UCSD-AML1 (cell line): ENCODE measurements around the gene EEA1.
A peak's percentile ranks its signal among the peaks of the same experiment; 100 is the strongest.
"Not testable (repeated sequence)": the region's sequence is repeated elsewhere in the genome, so short reads cannot be mapped to it uniquely, and the experiment has no call there.

Experiments
- DNase-seq: peaks from one replicate; lab custom pipeline; 2025; ENCODE audit not compliant: unreplicated experiment; lab: John Stamatoyannopoulos, UW

Gene EEA1

DNA sequence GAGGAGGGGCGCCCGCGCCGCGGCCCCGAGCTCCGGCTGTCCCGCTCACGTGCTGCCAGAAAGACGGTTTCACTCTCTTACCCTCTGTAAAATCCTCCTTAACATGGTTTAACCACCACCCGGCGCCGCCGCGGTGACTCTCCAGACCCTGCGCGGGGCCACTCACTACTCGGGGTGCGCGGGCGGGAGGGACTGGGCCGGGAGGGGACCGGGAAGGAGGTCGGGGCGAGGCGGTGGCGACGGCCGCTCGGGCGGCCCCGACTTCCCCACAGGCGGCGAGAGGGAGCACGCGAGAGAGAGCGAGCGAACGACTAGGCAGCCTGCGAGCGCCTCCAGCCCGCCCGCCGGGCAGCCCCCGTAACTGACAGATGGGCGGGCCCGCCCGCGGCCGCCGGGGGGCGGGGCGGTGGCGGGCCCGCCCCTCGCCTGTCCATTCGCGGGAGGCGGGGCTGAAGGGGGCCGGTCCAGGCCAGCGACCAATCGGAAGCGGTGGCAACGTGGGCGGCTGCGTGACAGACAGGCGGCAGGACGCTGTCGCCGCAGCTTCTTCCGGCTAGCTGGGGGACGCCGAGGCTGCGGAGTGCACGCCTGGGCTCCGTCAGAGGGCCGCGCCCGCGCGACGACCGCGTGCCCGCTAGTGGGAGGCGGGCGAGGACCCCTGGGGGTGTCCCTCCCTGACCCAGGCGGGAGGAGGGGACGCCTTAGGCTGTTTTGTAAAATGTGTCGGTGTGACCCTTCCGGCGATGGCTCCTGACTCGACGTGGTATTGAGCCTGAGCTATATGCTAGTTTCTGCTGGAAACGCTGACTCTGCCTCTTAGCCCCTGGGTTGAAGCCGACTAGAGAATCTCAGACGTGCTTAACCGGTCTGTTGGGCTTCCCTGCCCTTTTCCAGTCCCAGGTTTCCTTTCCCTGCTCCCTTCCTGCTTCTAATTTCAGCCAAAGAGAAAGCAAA is at the start of gene EEA1:
Gene EEA1, minus strand, starts transcription at position 334 of the 954 bp plus-strand sequence. Its CDS starts 229 bp downstream, at position 105.
- DNase-seq, result peak; percentile 96

- no peak for DNase-seq
Observed at GRCh38 chr12:92978607-92979006, 49.5 kb upstream of the EEA1 start.

DNA sequence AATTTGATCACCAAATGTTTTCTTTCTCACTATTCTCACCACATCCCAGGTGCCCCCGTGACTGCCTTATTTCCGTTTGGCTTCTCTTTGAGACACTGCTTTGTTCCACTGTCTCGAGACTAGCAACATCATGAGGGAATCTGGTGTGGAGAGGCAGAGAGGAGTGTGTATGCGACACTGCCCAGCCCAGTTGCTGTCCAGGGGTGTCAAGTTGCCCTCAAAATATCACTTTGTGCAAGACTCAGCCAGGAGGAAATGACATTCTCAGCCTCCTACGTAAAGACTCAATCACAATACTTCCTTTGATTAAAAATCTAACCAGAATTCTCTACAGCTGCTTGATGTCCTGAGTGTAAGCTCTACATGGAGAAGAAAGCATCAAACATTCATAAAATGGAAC is 48.2 kb upstream of the EEA1 start:
- no peak for DNase-seq

DNA sequence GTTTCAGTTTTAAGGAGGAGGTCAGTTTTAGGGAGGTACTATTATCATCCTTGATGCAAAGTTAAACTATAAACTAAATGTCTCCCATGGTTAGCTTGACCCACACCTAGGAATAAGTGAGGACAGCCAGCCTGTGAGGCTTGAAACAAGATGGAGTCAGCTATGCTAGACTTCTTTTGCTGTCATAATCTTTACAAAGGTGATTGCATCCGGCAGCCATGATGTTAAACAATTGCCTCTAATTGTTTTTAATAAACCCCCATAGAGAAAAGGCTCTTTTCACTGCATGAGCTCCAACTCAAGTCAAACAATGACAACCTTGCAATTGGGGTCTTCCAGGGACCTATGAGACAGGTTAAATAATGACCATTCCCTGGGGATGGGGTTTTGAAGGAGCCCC is 45.7 kb upstream of the EEA1 start:
- no peak for DNase-seq

DNA sequence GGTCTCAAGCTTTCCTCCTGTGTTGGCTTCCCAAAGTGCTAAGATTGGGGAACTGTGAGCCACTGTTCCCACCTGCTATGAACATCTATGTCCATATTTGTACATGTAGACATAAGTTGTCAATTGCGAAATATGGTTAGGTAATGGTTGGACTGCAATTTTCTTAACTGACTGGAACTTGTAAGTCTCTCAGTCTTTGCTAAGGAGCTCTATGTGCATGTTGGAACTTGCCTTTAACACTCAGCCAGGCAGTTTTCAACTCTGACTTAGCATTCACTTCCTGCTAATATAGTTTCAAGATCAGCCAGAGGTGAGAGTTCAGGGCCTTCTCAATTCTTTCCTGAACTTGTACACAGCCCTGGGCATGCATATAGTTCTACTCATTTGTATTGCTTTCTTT is 44.5 kb upstream of the EEA1 start:
- DNase-seq, result no peak

DNA sequence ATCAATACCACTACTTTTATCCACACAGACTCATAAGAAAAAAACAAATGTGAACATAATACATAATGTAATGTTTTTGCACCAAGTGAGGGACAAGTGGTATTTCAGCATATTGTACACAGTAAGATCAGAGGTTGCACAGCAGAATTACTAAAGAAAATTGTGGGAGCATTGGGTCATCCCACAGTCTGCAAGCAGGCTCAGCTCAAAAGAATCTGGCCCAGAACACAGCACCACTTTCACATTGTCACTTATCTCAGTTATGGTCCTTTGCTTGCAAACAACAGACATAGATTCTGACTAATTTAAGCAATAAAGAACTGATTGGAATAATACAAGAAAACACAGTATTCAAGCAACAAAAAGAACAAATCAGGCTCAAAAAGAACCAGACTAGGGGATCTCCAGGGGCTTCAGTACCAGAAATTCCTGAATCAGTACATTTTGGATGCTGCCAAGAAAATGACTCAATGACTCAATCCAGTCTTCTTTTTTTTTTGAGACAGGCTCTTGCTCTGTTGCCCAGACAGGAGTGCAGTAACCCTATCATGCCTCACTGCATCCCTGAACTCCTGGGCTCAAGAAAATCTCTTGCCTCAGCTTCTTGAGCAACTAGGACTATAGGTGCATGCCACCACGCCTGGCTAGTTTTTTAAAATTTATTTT is 42.9 kb upstream of the EEA1 start:
- DNase-seq, result no peak

GRCh38 chr12:92968176-92968813 is 39.2 kb upstream of the EEA1 start:
- no peak for DNase-seq

DNA sequence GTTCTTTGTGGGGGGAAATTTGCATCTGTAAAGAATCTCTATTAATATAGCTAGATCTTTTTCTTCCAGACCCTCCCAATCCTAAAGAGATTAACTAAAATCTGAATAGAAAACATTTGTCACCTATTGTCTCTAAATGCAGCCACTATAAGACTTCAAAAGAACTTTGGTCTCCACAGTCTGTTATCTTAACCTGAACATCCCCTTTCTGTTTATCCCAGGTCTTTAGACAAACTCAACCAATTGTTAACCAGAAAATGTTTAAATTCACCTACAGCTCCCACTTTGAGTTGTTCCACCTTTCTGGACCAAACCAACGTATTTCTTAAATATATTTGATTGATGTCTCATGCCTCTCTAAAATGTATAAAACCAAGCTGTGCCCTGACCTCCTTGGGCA is 35.3 kb upstream of the EEA1 start:
- not testable (repeated sequence) for DNase-seq

DNA sequence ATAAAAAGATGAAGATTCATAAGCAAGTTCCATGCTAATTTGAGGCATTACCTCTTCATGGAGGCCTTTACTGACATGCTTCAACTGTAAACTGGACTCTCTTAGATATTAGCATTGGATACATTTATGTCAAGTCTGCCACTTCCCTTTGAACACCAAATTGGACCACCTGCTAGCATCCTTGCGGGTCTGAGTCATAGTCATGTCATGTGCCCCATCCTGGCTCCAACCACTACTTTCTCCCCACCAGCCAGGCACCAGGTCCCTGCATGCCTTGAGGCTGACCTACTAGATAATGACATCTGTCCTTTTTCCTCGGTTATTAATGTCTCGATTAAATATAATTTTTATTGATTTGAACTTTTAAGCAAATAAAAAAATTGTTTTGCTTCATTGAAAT is 32.9 kb upstream of the EEA1 start:
- DNase-seq, result no peak

GRCh38 chr12:92955997-92956663 is 27.0 kb upstream of the EEA1 start:
- no peak for DNase-seq

DNA sequence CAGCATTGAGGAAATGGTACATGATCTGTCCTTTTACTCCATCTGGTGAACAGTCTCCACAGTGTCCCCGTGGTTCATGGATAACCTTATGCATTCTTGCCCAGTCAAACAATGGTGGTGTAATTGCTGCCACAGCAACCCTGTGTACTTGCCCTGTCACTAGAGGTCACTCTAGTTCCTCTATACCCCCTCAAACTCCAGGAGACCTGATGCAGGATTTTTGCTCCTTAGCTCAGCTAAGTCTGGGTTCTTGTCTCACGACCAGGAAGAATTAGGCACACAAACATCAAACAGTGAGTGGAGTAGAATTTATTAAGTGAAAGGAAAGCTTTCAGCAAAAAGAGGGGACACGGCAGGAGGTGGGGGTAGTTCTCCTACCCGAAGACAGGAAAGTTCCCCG is 24.7 kb upstream of the EEA1 start:
- peak; percentile 18 for DNase-seq

DNA sequence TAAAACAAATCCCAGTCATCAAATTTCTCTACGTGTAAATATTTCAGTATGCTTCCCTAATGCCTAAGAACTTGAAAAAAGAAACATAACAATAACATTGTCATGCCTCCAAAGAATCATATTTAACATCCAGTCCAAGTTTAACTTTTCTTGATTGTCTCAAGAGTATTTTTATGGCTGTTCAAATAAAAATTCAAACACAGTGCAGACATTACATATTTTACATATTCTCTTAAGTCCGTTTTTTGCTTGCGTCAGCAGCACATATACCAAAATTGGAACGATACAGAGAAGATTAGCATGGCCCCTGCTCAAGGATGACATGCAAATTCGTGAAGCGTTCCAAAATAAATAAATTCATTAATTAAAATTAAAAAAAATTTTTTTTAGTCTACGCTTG is 23.3 kb upstream of the EEA1 start:
- no peak for DNase-seq

GRCh38 chr12:92951006-92951405 is 21.9 kb upstream of the EEA1 start:
- DNase-seq, result no peak

DNA sequence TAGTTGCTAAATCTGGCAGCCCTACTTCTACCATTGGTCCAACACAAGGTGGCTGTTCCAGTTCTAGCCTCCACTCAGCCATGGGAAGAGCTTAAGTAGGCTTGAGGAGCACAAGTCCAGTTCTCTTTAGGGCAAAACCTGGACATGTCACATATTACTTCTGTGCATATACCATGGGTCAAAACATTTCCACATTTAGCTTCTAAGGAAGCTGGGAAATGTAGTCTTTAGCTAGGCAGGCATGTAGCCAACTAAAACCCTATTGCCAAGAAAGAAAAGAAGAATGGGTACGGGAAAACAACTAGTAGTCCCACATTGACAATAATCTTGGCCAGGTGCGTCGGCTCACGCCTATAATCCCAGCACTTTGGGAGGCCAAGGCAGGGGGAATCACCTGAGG is 20.9 kb upstream of the EEA1 start:
- no peak for DNase-seq

DNA sequence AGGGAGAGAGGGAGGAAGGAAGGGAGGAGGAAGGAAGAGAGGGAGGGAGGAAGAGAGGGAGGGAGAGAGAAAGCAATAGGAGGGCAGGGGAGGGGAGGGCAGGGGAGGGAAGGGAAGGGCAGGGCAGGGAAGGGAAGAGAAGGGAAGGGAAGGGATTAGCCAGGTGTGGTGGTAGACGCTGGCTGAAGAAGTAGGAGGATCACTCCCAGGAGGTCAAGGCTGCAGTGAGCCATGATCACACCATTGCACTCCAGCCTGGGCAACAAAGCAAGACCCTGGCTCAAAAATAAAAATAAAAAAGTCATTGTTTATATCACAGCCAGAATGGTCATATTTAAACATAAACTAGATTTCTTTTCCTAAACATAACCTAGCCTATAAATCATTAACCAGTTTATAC is 20.4 kb upstream of the EEA1 start:
- no peak for DNase-seq

DNA sequence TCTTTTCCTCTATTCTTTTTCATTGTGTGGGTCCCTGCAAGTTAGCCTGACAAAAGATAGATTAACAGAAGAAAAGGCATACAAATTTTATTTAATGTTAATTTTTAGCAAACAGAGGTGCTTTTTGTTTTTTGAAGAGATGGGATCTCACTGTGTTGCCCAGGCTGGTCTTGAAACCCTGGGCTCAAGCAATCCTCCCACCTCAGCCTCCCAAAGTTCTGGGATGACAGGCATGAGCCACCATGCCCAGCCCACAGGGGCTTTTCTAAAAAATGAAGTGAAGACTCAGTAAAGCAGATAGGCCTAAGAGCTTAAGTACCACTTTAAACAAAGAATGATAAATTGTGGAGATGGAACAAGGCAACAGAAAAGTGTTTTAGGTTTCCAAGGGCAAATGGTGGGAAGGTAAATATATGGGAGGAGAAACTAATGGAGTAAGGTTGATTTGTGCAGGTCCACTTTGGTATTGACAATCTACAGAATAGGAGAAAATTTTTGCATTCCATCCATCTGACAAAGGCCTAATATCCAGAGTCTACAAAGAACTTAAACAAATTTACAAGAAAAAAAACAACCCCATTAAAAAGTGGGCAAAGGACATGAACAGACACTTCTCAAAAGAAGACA is 18.6 kb upstream of the EEA1 start:
- no peak for DNase-seq

DNA sequence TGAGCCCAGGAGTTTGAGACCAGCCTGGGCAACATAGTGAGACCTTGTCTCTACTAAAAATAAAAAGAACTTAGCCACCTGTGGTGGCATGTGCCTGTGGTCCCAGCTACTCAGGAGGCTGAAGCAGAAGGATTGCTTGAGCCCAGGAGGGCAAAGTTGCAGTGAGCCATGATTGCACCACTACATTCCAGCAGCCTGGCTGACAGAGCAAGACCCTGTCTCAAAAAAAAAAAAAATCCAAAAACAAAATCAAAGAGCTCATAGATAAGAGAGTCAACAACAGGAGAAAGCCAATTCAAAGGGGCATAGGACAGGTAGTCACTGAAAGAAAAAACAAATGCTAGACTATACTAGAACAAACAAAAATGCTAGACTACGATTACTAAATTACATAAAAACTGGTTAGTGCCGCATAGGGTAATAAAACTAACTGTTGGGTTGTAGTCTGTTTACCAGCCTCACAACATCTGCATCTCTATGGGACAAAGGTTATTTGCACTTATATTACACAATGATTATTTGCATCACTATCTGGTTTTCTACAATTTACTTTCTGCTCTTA is 16.6 kb upstream of the EEA1 start:
- DNase-seq, result no peak

GRCh38 chr12:92943482-92944250 is 14.6 kb upstream of the EEA1 start:
- no peak for DNase-seq

GRCh38 chr12:92942905-92943304 is 13.8 kb upstream of the EEA1 start:
- no peak for DNase-seq

- DNase-seq, result no peak
Observed at GRCh38 chr12:92939116-92939515, 10.0 kb upstream of the EEA1 start.
